Amniotic stem cell (primary cell): ENCODE data around the gene CUEDC2.

Source experiments
- DNase-seq: peaks from one replicate; lab custom pipeline; 2025; lab: John Stamatoyannopoulos, UW

CUEDC2 gene

GRCh38 chr10:102424916-102425315 lies 7.5 kb downstream of the CUEDC2 start:
- DNase-seq: no peak

DNA sequence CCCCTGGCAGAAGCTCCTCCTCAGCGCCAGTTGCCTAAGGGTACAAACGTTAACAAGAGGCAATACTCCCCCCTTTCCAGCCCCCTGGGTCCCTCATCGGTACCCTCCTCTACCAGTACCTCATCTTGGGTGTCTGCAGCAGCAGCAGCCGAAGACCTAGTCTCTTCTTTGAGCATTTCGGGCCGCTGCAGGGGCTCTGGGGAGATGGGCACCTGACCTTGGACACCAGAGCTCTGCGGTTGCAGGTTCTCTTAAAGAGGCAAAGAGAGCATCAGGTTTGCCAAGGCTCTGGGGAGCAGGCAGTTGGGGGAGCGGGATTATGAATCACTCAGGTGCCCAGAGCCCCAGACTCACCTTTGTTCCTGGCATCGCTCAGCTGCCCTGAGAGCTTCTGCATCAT lies 8.2 kb downstream of the CUEDC2 start:
- no peak for DNase-seq

GRCh38 chr10:102423372-102423968 lies 8.9 kb downstream of the CUEDC2 start:
- DNase-seq: no peak

DNA sequence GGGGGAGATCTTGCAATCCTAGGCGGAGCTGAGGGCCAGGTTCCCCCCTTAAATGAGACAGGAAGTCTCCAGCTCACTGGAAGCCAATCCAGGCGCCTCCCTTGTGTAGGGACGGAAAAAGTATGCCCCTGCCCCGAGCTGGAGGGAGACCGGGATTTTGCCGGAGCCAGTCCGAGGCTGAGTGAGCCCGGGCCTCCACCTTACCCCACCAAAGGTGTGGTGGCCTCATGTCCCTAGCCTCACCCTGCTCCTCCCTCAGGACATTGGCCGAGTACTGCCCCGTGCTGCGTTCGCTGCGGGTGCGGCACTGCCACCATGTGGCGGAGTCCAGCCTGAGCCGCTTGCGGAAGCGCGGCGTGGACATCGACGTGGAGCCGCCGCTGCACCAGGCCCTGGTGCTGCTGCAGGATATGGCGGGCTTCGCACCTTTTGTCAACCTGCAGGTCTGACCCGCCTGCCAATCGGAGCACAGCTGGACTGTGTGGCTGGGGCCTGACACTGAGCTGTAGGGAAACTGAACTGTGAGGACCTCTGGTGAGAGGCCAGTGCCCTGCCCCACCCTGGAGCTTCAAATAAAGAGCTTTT lies 9.7 kb downstream of the CUEDC2 start:
- no peak for DNase-seq

DNA sequence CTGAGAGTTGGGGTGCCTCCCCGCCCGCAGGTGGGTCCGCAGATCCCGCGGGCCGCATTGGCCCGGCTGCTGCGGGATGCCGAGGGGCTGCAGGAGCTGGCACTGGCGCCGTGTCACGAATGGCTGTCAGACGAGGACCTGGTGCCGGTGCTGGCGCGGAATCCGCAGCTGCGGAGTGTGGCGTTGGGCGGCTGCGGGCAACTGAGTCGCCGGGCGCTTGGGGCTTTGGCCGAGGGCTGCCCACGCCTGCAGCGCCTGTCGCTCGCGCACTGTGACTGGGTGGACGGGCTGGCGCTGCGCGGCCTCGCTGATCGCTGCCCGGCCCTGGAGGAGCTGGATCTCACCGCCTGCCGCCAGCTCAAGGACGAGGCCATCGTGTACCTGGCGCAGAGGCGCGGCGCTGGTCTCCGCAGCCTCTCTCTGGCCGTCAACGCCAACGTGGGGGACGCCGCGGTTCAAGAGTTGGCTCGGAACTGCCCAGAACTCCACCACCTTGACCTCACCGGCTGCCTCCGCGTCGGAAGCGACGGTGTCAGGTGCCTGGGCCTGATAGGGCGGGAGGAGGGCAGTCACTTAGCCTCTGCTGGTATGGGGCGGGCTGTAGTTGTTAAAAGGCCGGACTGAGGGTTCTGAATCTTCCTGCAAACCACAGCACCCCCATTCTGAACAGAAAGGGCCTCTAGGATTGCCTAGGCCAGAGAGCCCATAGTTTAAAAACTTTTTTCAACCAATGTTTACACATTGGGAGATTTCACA lies 10.4 kb downstream of the CUEDC2 start:
- no peak for DNase-seq

DNA sequence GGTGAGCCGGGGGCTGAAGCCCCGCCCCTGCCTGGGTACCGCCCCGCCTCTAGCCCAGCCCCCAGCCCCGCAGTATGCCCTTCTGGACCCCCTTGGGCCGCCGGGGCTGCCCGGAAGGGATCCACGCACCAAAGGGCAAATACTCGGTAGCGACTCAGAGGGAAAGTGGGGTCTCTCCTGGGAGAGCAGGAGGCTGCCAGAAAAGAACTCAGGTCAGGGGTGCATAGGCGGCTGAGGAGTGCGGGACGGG lies 10.9 kb downstream of the CUEDC2 start:
- no peak for DNase-seq

- DNase-seq: peak; percentile 90
Observed at GRCh38 chr10:102420714-102421506, 11.5 kb downstream of the CUEDC2 start, which contains the start of gene FBXL15. Gene FBXL15, plus strand, starts transcription at chr10:102420836. Its CDS starts 294 bp downstream, at chr10:102421130.

GRCh38 chr10:102420181-102420713 lies 12.1 kb downstream of the CUEDC2 start:
- DNase-seq: no peak

- DNase-seq: no peak
Observed at GRCh38 chr10:102419269-102420180, 12.8 kb downstream of the CUEDC2 start.

GRCh38 chr10:102418622-102419268 lies 13.6 kb downstream of the CUEDC2 start, which contains the start of gene PSD:
Gene PSD, minus strand, starts transcription at chr10:102418785. Its CDS starts 1,747 bp downstream, at chr10:102417038.
- DNase-seq: no peak

GRCh38 chr10:102416695-102417094 lies 15.7 kb downstream of the CUEDC2 start:
- no peak for DNase-seq

- DNase-seq: no peak
Observed at GRCh38 chr10:102416283-102416682, 16.1 kb downstream of the CUEDC2 start.

- no peak for DNase-seq
Observed at GRCh38 chr10:102414749-102415148, 17.6 kb downstream of the CUEDC2 start.

DNA sequence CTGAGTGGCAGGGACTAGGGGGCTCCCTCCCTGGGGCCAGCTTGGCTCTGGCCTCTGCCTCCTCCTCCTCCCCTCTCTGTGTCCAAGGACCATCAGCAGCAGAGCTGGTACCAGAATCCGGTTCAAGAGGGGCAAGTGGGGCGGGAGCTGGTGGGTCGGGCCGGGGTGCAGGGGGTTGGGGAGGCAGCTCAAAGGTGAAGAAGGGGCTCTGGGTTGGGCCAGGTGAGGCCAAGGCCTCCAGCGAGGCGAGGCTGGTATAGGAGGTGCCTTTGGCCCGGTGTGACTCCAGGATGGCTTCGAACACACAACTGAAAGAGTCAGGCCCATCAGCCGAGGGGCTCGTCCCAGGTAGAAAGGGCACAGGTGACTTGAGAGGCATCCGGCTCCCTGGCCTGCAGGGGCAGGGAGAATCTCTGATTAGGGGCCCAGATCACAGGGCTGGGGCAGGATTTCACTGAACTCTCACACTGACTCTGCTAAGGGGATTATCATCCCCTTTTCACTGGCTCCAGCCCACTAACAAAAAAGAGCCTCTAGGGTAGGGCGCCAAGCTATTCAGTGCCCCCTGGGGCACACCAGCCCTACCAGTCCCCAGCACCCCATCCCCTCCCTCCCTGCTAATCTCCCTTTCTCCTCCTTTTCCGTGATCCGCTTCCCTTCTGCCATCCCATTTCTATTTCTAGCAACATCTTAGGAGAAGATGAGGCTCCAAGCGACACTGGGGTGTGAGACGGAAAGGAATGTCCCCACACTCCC lies 18.4 kb downstream of the CUEDC2 start:
- DNase-seq: no peak

GRCh38 chr10:102413053-102413705 lies 19.2 kb downstream of the CUEDC2 start:
- no peak for DNase-seq

DNA sequence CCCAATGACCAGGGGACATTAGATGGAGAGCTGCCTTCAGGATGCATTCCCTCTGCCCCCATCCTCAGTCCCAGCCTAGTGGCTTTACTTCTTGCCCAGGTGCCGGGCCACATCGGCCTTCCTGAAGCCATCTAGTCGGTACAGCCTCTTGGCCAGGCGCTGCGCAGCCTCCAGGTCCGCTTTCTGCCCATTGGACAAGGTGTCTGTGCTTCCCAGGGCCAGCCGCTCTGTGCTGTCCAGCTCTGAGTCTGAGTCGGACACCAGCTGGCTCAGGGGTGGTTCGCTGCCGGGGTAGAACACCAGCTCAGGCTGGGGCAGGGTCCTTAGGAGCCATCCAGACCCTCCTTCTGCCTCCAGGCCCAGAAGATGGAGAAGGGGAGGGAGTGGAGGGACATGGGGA lies 20.1 kb downstream of the CUEDC2 start:
- no peak for DNase-seq

GRCh38 chr10:102411341-102412255 lies 20.8 kb downstream of the CUEDC2 start:
- no peak for DNase-seq

- no peak for DNase-seq
Observed at GRCh38 chr10:102410429-102411073, 21.8 kb downstream of the CUEDC2 start.
